Neural cell (in vitro differentiated cells): ENCODE results near the gene PAQR5. TPM values are rescaled to one million over a fixed set of nuclear protein-coding genes. Genes with fewer than 3 reads are reported as not detected.

Source experiments
- H2AFZ ChIP-seq: fragments of 200-600, 300-800 bp; sonication (generic), shearing (Covaris generic); 2 replicates; pipeline ENCODE4 v1.6.0; 2014; ENCODE audit warnings: low read depth, mild to moderate bottlenecking, antibody characterized with exemption, low read length, moderate library complexity
- H3F3A ChIP-seq: fragments of 200-600 bp; shearing (Covaris generic); 2 replicates; pipeline ENCODE4 v1.6.1; 2016; ENCODE audit warnings: mild to moderate bottlenecking, moderate library complexity, mixed read lengths, antibody characterized with exemption, low read length; ENCODE audit not compliant: insufficient read depth, poor library complexity, severe bottlenecking
- H3K27ac ChIP-seq: fragments of 200-600, 300-800 bp; sonication (generic), shearing (Covaris generic); 2 replicates; pipeline ENCODE4 v1.5.1; 2014; ENCODE audit warnings: mild to moderate bottlenecking, low read length, moderate library complexity
- H3K27me3 ChIP-seq: fragments of 300-800, 200-600 bp; sonication (generic), shearing (Covaris generic); 2 replicates; pipeline ENCODE4 v1.6.0; 2014; ENCODE audit warnings: mild to moderate bottlenecking, low read depth, low read length, moderate library complexity; ENCODE audit not compliant: insufficient read depth
- H3K36me3 ChIP-seq: fragments of 300-800, 200-600 bp; sonication (generic), shearing (Covaris generic); 2 replicates; pipeline ENCODE4 v1.5.1; 2014; ENCODE audit warnings: mild to moderate bottlenecking, antibody characterized with exemption, low read length, moderate library complexity; ENCODE audit not compliant: insufficient read depth
- H3K4me2 ChIP-seq: fragments of 300-800, 200-600 bp; sonication (generic), shearing (Covaris generic); 2 replicates; pipeline ENCODE4 v1.6.0; 2014; ENCODE audit warnings: mild to moderate bottlenecking, low read length
- H3K4me3 ChIP-seq: fragments of 300-800, 200-600 bp; sonication (generic), shearing (Covaris generic); 2 replicates; pipeline ENCODE4 v1.5.1; 2014; ENCODE audit warnings: mild to moderate bottlenecking, low read length, moderate library complexity
- H3K79me2 ChIP-seq: fragments of 200-600 bp; shearing (Covaris generic); replicated peaks from 2 replicates; pipeline ENCODE4 v1.6.0; 2014; ENCODE audit warnings: mild to moderate bottlenecking, low read length, moderate library complexity; ENCODE audit not compliant: insufficient read depth
- H3K9ac ChIP-seq: fragments of 300-800, 200-600 bp; sonication (generic), shearing (Covaris generic); 2 replicates; pipeline ENCODE4 v1.6.1; 2016; ENCODE audit warnings: mild to moderate bottlenecking, low read length, mixed read lengths
- H3K9me2 ChIP-seq: fragments of 200-600 bp; shearing (Covaris generic); 2 replicates; pipeline ENCODE4 v1.6.1; 2016; ENCODE audit warnings: mild to moderate bottlenecking, low read length, mixed read lengths; ENCODE audit not compliant: insufficient read depth
- H3K9me3 ChIP-seq: fragments of 200-600, 300-800 bp; sonication (generic), shearing (Covaris generic); 2 replicates; pipeline ENCODE4 v1.6.1; 2016; ENCODE audit warnings: mild to moderate bottlenecking, mixed run types, low read length, moderate library complexity, mixed read lengths
- H4K20me1 ChIP-seq: fragments of 200-600 bp; shearing (Covaris generic); 2 replicates; pipeline ENCODE4 v1.6.1; 2016; ENCODE audit warnings: mild to moderate bottlenecking, mixed run types; ENCODE audit not compliant: insufficient read depth
- EP300 ChIP-seq: fragments of 450-650 bp; conservative IDR thresholded peaks from 2 replicates; pipeline ENCODE4 v1.6.1; 2014; ENCODE audit warnings: antibody characterized with exemption, mild to moderate bottlenecking, moderate library complexity; ENCODE audit not compliant: poor library complexity, severe bottlenecking
- EZH2 ChIP-seq: fragments of 200-600, 300-800 bp; shearing (Covaris generic), sonication (generic); IDR thresholded peaks from 2 replicates; pipeline ENCODE4 v1.6.1; 2014; ENCODE audit warnings: antibody characterized with exemption, low read length, borderline replicate concordance, mild to moderate bottlenecking; ENCODE audit not compliant: insufficient read depth, poor library complexity, severe bottlenecking
- MXI1 ChIP-seq: fragments of 450-650 bp; conservative IDR thresholded peaks from 2 replicates; pipeline ENCODE4 v1.6.1; 2014; ENCODE audit warnings: antibody characterized with exemption, mild to moderate bottlenecking; ENCODE audit not compliant: poor library complexity, severe bottlenecking
- POLR2AphosphoS5 ChIP-seq: IDR thresholded peaks from 2 replicates; pipeline ENCODE4 v1.6.1; 2012
- RAD21 ChIP-seq: fragments of 450-650 bp; conservative IDR thresholded peaks from 2 replicates; pipeline ENCODE4 v1.6.1; 2014; ENCODE audit warnings: antibody characterized with exemption, mild to moderate bottlenecking, moderate library complexity
- SMC3 ChIP-seq: fragments of 450-650 bp; conservative IDR thresholded peaks from 2 replicates; pipeline ENCODE4 v1.6.1; 2014; ENCODE audit warnings: antibody characterized with exemption, mild to moderate bottlenecking, moderate library complexity; ENCODE audit not compliant: poor library complexity
- TAF1 ChIP-seq: IDR thresholded peaks from 2 replicates; pipeline ENCODE4 v1.6.1; 2012; ENCODE audit warnings: low read depth
- polyA plus RNA-seq: library from polyadenylated mRNA; depleted of rRNA; stranded (reverse); fragments of >200 nt; gene quantifications from 2 replicates; pipeline ENCODE4 v1.2.3, GENCODE V29; 2014
- TF ChIP-seq, protein P1 (sequence below): fragments of 450-650 bp; IDR thresholded peaks from 2 replicates; pipeline ENCODE4 v1.5.1; 2014; ENCODE audit warnings: antibody characterized with exemption, mild to moderate bottlenecking, moderate library complexity; ENCODE audit not compliant: poor library complexity, severe bottlenecking
- TF ChIP-seq, protein P2 (sequence below): IDR thresholded peaks from 2 replicates; pipeline ENCODE4 v1.6.1; 2012; ENCODE audit warnings: borderline replicate concordance

The PAQR5 gene
- polyA plus RNA-seq, 1 donor from 2014 or later = not detected

DNA sequence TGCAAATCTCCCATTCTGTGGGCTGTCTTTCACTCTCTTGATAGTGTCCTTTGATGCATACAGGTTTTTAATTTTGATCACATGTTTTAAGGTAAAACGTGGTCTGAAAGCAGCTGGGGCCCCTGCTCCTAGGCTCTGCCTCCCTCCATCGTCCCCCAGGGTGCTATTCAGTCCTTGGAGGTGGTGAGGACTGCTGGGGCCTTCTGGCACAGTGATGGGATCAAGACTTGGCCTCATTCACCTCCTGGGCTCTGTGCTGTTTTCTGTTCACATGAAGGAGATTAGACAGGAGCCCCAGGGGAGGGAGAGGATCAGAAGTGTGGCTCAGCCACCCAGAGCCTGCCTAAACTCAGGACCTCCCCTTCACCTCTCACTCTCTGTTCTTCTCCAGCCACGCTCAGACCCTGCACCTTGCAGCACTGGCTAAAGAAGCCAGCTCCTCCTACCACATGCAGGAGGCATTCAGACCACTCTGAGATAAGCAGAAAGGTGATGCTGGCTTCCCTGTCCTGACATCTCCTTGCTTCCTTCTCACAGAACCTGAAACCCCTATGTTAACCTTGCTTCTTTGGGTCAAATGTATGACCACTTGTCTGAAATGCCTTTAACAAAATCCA lies 43.9 kb downstream of the PAQR5 start:
- Histone ChIP-seq H3K36me3 (no peaks in the 10 kb centered on the region), H3K9me3 (no peaks in the 10 kb centered on the region), H3K4me3 (no peak overlapping the region), H3K4me2 (no peak overlapping the region), H3K27ac (no peak overlapping the region), H3K79me2 (no peaks in the 10 kb centered on the region), H3K9me2 (no peaks in the 10 kb centered on the region), H3K9ac (no peak overlapping the region), H4K20me1 (no peaks in the 10 kb centered on the region), H3F3A (no peaks in the 10 kb centered on the region), H3K27me3 (no peaks in the 10 kb centered on the region), H2AFZ (no peak overlapping the region)
- TF ChIP-seq, protein P1, sequence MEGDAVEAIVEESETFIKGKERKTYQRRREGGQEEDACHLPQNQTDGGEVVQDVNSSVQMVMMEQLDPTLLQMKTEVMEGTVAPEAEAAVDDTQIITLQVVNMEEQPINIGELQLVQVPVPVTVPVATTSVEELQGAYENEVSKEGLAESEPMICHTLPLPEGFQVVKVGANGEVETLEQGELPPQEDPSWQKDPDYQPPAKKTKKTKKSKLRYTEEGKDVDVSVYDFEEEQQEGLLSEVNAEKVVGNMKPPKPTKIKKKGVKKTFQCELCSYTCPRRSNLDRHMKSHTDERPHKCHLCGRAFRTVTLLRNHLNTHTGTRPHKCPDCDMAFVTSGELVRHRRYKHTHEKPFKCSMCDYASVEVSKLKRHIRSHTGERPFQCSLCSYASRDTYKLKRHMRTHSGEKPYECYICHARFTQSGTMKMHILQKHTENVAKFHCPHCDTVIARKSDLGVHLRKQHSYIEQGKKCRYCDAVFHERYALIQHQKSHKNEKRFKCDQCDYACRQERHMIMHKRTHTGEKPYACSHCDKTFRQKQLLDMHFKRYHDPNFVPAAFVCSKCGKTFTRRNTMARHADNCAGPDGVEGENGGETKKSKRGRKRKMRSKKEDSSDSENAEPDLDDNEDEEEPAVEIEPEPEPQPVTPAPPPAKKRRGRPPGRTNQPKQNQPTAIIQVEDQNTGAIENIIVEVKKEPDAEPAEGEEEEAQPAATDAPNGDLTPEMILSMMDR = no peak
- TF ChIP-seq SMC3 (no peak), MXI1 (no peak), POLR2AphosphoS5 (no peak)
- TF ChIP-seq, protein P2, sequence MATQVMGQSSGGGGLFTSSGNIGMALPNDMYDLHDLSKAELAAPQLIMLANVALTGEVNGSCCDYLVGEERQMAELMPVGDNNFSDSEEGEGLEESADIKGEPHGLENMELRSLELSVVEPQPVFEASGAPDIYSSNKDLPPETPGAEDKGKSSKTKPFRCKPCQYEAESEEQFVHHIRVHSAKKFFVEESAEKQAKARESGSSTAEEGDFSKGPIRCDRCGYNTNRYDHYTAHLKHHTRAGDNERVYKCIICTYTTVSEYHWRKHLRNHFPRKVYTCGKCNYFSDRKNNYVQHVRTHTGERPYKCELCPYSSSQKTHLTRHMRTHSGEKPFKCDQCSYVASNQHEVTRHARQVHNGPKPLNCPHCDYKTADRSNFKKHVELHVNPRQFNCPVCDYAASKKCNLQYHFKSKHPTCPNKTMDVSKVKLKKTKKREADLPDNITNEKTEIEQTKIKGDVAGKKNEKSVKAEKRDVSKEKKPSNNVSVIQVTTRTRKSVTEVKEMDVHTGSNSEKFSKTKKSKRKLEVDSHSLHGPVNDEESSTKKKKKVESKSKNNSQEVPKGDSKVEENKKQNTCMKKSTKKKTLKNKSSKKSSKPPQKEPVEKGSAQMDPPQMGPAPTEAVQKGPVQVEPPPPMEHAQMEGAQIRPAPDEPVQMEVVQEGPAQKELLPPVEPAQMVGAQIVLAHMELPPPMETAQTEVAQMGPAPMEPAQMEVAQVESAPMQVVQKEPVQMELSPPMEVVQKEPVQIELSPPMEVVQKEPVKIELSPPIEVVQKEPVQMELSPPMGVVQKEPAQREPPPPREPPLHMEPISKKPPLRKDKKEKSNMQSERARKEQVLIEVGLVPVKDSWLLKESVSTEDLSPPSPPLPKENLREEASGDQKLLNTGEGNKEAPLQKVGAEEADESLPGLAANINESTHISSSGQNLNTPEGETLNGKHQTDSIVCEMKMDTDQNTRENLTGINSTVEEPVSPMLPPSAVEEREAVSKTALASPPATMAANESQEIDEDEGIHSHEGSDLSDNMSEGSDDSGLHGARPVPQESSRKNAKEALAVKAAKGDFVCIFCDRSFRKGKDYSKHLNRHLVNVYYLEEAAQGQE = no peak

DNA sequence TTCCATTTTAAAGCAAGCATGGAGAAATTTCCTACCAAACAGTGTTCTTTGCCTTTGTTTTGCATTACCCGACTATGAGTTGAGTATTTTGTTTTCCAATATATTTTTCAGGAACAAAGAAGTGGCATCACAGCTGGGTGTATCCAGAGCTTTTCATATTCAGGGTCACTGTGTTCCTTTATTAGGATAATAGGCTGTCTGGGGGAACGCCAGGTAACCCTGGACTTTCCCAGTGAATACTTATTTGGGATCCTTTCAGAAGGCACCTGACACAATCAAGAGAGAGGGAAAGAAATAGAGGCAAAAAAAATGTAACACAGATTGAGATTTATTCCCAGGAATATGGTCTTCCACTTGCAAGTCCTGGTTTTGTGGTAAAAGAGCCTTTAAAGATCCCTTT lies 44.4 kb downstream of the PAQR5 start:
- no peaks in the 10 kb centered on the region for H3K9me3 ChIP-seq
- H3K27ac ChIP-seq = no peak overlapping the region
- H2AFZ ChIP-seq = no peak overlapping the region
- no peaks in the 10 kb centered on the region for H3K36me3 ChIP-seq
- no peak overlapping the region for H3K4me3 ChIP-seq
- no peak overlapping the region for H3K9ac ChIP-seq
- no peaks in the 10 kb centered on the region for H3K9me2 ChIP-seq
- H3K27me3 ChIP-seq = no peaks in the 10 kb centered on the region
- TF ChIP-seq, protein P2 = no peak
- TF ChIP-seq MXI1 = no peak
- TF ChIP-seq TAF1 = no peak
- TF ChIP-seq POLR2AphosphoS5 = no peak
- no peak for TF ChIP-seq RAD21
- TF ChIP-seq, protein P1 = no peak
- no peak for TF ChIP-seq SMC3
- no peak for TF ChIP-seq EP300
- TF ChIP-seq EZH2 = no peak
- H3F3A ChIP-seq = no peaks in the 10 kb centered on the region
- no peak overlapping the region for H3K4me2 ChIP-seq
- no peaks in the 10 kb centered on the region for H4K20me1 ChIP-seq
- H3K79me2 ChIP-seq = no peaks in the 10 kb centered on the region
